NB4 (cell line): Measurements from ENCODE around the gene SGTA.

Experiments used
- CTCF ChIP-seq: IDR thresholded peaks from one replicate; pipeline ENCODE4 v1.5.1; 2012; ENCODE audit warnings: low read depth, low read length
- MYC ChIP-seq: IDR thresholded peaks from 2 replicates; pipeline ENCODE4 v1.6.1; 2011; ENCODE audit warnings: low read depth, low read length
- POLR2A ChIP-seq: IDR thresholded peaks from 2 replicates; pipeline ENCODE4 v1.6.1; 2011; ENCODE audit warnings: mild to moderate bottlenecking; ENCODE audit not compliant: insufficient read length; ENCODE audit errors: extremely low read depth
- TF ChIP-seq, protein P1 (sequence below): IDR thresholded peaks from 2 replicates; pipeline ENCODE4 v1.6.1; 2011; ENCODE audit warnings: low read depth, low read length

DNA sequence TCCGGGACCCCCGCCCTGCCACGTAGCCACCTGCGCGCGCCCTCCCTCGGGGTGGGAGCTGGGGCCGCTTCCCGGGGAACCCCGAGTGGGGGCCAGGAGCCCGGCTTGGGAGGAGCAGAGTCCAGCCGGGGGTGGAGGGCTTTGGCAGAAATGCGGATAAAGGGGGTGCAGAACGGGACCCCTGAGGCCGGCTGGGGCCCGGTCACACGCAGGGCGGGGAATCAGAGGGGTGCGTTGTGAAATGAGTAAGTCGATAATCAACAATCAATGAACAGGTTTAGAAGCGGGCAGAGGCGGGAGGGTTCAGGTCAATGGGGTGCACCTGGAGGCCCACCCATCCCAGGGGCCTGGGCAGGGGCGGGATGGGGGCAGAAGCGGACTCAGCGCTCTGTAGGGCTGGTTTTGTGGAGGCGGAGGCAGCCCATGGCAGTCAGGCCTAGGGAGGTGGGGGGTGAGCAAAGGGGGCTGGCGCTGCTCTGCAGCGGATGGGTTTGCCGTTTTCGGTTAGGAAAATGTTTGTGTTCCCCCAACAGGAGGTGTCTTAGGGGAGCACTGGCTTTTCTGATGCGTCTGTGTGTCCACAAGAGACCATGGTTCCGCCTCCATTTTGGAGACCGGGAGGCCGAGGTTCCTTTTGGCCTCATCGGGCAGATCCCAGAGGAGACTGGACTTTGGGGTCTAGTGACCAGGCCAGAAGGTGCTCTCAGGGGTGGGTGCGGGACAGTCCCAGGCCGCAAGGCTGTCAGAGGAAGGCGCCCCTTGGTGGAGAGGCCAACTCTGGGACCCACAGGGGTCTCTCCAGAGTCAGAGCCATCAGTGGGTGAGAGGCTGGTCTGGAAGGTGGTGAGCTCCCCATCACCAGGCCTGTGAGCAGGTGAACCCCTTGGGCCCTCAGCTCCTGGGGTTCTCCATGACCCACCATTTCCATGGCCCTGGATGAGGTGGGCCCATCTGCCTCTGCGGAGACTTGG is 61.2 kb downstream of the SGTA start:
- TF ChIP-seq CTCF (no peak), POLR2A (no peak), MYC (no peak)
- TF ChIP-seq, protein P1, sequence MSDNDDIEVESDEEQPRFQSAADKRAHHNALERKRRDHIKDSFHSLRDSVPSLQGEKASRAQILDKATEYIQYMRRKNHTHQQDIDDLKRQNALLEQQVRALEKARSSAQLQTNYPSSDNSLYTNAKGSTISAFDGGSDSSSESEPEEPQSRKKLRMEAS = no peak
